Activated CD8-positive, alpha-beta memory T cell treated with anti-CD3 and anti-CD28 coated beads, Interleukin-2, amount 50 U/mL, for 24 hours (primary cell): Measurements from ENCODE around the gene KLK14.

Experiments
- DNase-seq: peaks from one replicate; pipeline ENCODE4 v3.0.0-alpha.2; 2020; ENCODE audit errors: extremely low read depth

Gene KLK14

GRCh38 chr19:51108066-51108804 lies 25.5 kb upstream of the KLK14 start, which contains the start of gene CTU1:
Gene CTU1 (minus strand): TSS chr19:51108409. CDS start chr19:51104569, 3,840 bp downstream.
- DNase-seq, result peak; percentile 98

- no peak for DNase-seq
Measured at GRCh38 chr19:51107406-51108065, 24.8 kb upstream of the KLK14 start.

- no peak for DNase-seq
Measured at GRCh38 chr19:51103926-51104341, 21.2 kb upstream of the KLK14 start.

GRCh38 chr19:51102991-51103390 lies 20.3 kb upstream of the KLK14 start:
- DNase-seq, result no peak

- no peak for DNase-seq
Measured at GRCh38 chr19:51101171-51101865, 18.6 kb upstream of the KLK14 start.

- DNase-seq, result no peak
Measured at GRCh38 chr19:51100601-51101000, 17.9 kb upstream of the KLK14 start.

- DNase-seq, result no peak
Measured at GRCh38 chr19:51099047-51099382, 16.3 kb upstream of the KLK14 start.

- DNase-seq, result no peak
Measured at GRCh38 chr19:51098365-51099046, 15.8 kb upstream of the KLK14 start.

GRCh38 chr19:51097796-51098195 lies 15.1 kb upstream of the KLK14 start:
- no peak for DNase-seq

GRCh38 chr19:51097166-51097738 lies 14.6 kb upstream of the KLK14 start:
- no peak for DNase-seq

GRCh38 chr19:51096473-51097165 lies 13.9 kb upstream of the KLK14 start:
- DNase-seq, result no peak

- no peak for DNase-seq
Measured at GRCh38 chr19:51094696-51095279, 12.1 kb upstream of the KLK14 start.

GRCh38 chr19:51093510-51094345 lies 11.0 kb upstream of the KLK14 start:
- DNase-seq, result no peak

GRCh38 chr19:51093101-51093500 lies 10.4 kb upstream of the KLK14 start:
- DNase-seq, result no peak

GRCh38 chr19:51091895-51092873 lies 9.5 kb upstream of the KLK14 start:
- DNase-seq, result no peak

GRCh38 chr19:51091126-51091525 lies 8.4 kb upstream of the KLK14 start:
- DNase-seq, result no peak

- no peak for DNase-seq
Measured at GRCh38 chr19:51090471-51090870, 7.8 kb upstream of the KLK14 start.

- no peak for DNase-seq
Measured at GRCh38 chr19:51089786-51090185, 7.1 kb upstream of the KLK14 start.
